Transverse colon (tissue), 4 donors: Measurements from ENCODE around the gene IMMP2L. TPM values are rescaled to one million over a fixed set of nuclear protein-coding genes. Genes with fewer than 3 reads are reported as not detected.

Experiments used
- DNase-seq: peaks from one replicate; pipeline ENCODE4 v3.0.0-alpha.2; 2019
- H3K27ac ChIP-seq, 4 donors: fragments of 200-600 bp; sonication (generic); 2 replicates each; pipeline ENCODE4 v1.5.1; 2016 to 2018; ENCODE audit warnings: inconsistent platforms in 4 of 4
- H3K27me3 ChIP-seq: fragments of 200-600 bp; sonication (generic); 2 replicates; pipeline ENCODE4 v1.5.1; 2017; ENCODE audit warnings: inconsistent platforms
- H3K36me3 ChIP-seq, 4 donors: fragments of 200-600 bp; sonication (generic); 2 replicates each; pipeline ENCODE4 v1.5.1; 2017 to 2019; ENCODE audit warnings: inconsistent platforms in 4 of 4
- H3K4me1 ChIP-seq, 4 donors: fragments of 200-600 bp; sonication (generic); 2 replicates each; pipeline ENCODE4 v1.5.1; 2017 to 2020; ENCODE audit warnings: inconsistent platforms in 4 of 4
- H3K4me3 ChIP-seq, 4 donors: fragments of 200-600 bp; sonication (generic); 1 replicate in 1 of 4; 2 replicates in 3 of 4; pipeline versions ENCODE4 v1.5.1 to v1.6.1; 2017 to 2019; ENCODE audit warnings: inconsistent platforms in 4 of 4
- H3K9me3 ChIP-seq, 2 donors: fragments of 200-600 bp; sonication (generic); 2 replicates each; pipeline ENCODE4 v1.5.1; 2017 to 2019; ENCODE audit warnings: inconsistent platforms in 2 of 2
- EP300 ChIP-seq: sonication (generic); formaldehyde crosslinking; IDR thresholded peaks from one replicate; pipeline ENCODE4 v1.6.1; 2017; ENCODE audit warnings: antibody characterized with exemption, low read depth
- POLR2A ChIP-seq: fragments of 450-650 bp; IDR thresholded peaks from one replicate; pipeline ENCODE4 v1.6.1; 2016; ENCODE audit warnings: antibody characterized with exemption, mild to moderate bottlenecking, moderate library complexity
- POLR2AphosphoS5 ChIP-seq, 3 donors: sonication (generic); formaldehyde crosslinking; IDR thresholded peaks; one replicate each; pipeline ENCODE4 v1.6.1; 2016; ENCODE audit warnings: antibody characterized with exemption in 3 of 3
- WGBS, 2 donors: methylation state at CpG; one replicate each; pipeline ENCODE4 v1.1.5; 2018; ENCODE audit warnings: low coverage in 1 of 2; 5-methylcytosine and 5-hydroxymethylcytosine counted together
- in situ Hi-C, 4 donors: fragments of 200-750 bp; cut with MboI; loops; one replicate each; pipeline versions ENCODE4 v1.15.0 to v1.15.1; 2017; ENCODE audit warnings: low sequenced_read_pairs in 3 of 4, low pct_ligation_motif_present in 1 of 4, low pct_unique_long_range_greater_than_20kb in 1 of 4
- intact Hi-C: fragments of 100-400 bp; cut with DNase I; formaldehyde crosslinking; loops from one replicate; pipeline ENCODE4 v1.15.1; 2023; ENCODE audit warnings: low total_unique reads
- total RNA-seq, 4 donors: library from RNA; depleted of rRNA; stranded (reverse); fragments of >200 nt; gene quantifications; one replicate each; pipeline ENCODE4 v1.1.0, GENCODE V29; 2016
- TF ChIP-seq, protein P1 (sequence below), 5 experiments: fragments of 200-600 bp in 3 of 5; fragments of 450-650 bp in 2 of 5; sonication (generic) in 3 of 5; IDR thresholded peaks; 1 replicate in 2 of 5; 2 replicates in 3 of 5; pipeline ENCODE4 v1.5.1; 2016 to 2017; ENCODE audit warnings: antibody characterized with exemption in 5 of 5, inconsistent platforms in 3 of 5, mild to moderate bottlenecking in 2 of 5, moderate library complexity in 1 of 5

IMMP2L gene
- total RNA-seq, 4 donors from 2014 or later: 8.6 to 69.6 (median 10.9) TPM

DNA sequence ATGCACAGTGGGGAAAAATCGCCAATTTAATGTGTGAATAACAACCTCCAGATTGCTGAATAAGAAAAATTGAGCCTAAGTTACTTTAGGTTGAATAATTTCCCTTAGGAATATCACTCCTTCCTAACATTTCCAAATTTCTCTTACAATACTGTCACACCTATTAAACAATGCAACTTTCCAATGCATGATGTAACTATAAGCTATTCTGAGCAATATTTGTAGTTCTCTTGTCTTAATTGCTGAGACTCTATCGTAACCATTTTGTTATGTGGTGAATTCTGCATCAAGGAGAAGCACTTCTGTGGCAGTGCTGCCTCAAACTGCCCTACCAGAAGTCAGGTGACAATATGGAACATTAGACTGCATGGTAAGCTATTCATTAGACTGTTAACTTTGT is 858.1 kb downstream of the IMMP2L start:
- intact Hi-C loops (no loop called here), in situ Hi-C loops (no loop called here)
- H3K4me3 ChIP-seq: no peak overlapping the region
- TF ChIP-seq, protein P1, sequence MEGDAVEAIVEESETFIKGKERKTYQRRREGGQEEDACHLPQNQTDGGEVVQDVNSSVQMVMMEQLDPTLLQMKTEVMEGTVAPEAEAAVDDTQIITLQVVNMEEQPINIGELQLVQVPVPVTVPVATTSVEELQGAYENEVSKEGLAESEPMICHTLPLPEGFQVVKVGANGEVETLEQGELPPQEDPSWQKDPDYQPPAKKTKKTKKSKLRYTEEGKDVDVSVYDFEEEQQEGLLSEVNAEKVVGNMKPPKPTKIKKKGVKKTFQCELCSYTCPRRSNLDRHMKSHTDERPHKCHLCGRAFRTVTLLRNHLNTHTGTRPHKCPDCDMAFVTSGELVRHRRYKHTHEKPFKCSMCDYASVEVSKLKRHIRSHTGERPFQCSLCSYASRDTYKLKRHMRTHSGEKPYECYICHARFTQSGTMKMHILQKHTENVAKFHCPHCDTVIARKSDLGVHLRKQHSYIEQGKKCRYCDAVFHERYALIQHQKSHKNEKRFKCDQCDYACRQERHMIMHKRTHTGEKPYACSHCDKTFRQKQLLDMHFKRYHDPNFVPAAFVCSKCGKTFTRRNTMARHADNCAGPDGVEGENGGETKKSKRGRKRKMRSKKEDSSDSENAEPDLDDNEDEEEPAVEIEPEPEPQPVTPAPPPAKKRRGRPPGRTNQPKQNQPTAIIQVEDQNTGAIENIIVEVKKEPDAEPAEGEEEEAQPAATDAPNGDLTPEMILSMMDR (IDR thresholded peaks at IDR 0.05): no peak
- no peak for TF ChIP-seq EP300
- no peak for TF ChIP-seq POLR2A
- TF ChIP-seq POLR2AphosphoS5 (IDR thresholded peaks at IDR 0.05): no peak
- no peak for DNase-seq
- WGBS, 2 donors: 90 to 100% methylated on average over 1 to 2 of the region's 2 CpGs
- H3K9me3 ChIP-seq: no peaks in the 10 kb centered on the region
- no peak overlapping the region for H3K27ac ChIP-seq
- H3K36me3 ChIP-seq: no peaks in the 10 kb centered on the region
- H3K27me3 ChIP-seq: no peaks in the 10 kb centered on the region
- H3K4me1 ChIP-seq: no peaks in the 10 kb centered on the region

DNA sequence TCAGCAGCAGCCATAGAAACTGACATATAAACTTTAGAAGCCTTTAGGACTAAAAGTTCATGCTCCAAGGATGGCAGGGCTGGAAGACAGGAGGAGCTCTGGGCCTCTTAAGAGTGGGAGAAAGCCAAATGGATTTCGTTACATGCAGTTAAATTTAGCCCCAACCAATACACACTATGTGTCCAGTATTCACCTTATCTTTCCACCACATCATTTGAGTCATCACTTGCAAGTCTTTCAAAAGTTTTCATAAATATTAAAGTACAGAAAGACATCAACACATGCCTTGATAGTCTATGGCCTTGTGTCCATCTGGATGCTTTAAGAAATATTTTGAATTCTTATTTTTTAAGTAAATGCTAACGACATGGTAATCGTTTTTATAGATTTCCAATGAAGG is 863.7 kb downstream of the IMMP2L start:
- Histone ChIP-seq H3K27ac (no peak overlapping the region), H3K4me3 (no peak overlapping the region), H3K27me3 (no peaks in the 10 kb centered on the region), H3K4me1 (peaks cover 0 to 8% (median 3%) of the 10 kb centered on the region in 4 donors), H3K9me3 (no peaks in the 10 kb centered on the region), H3K36me3 (no peaks in the 10 kb centered on the region)
- TF ChIP-seq POLR2A: no peak
- TF ChIP-seq, protein P1 (IDR thresholded peaks at IDR 0.05): no peak
- no peak for TF ChIP-seq POLR2AphosphoS5 (IDR thresholded peaks at IDR 0.05)
- no peak for TF ChIP-seq EP300
- 87 to 92% methylated on average over 3 of the region's 3 CpGs for WGBS, 2 donors
- DNase-seq: no peak
- intact Hi-C loops (no loop called here), in situ Hi-C loops (no loop called here)

- TF ChIP-seq POLR2AphosphoS5 (IDR thresholded peaks at IDR 0.05) (peak in 2 of 3 donors; percentile 18 to 34), EP300 (no peak), POLR2A (no peak)
- TF ChIP-seq, protein P1 (IDR thresholded peaks at IDR 0.05): no peak
- H3K27ac ChIP-seq: peak overlapping the region; percentile 18 to 69 (median 51)
- H3K4me1 ChIP-seq: peaks cover 0 to 17% (median 5%) of the 10 kb centered on the region in 4 donors
- no peaks in the 10 kb centered on the region for H3K9me3 ChIP-seq
- H3K36me3 ChIP-seq: no peaks in the 10 kb centered on the region
- intact Hi-C loops: no loop called here
- no peak overlapping the region for H3K4me3 ChIP-seq
- H3K27me3 ChIP-seq: no peaks in the 10 kb centered on the region
- DNase-seq: no peak
- in situ Hi-C loops: no loop called here
These were observed 868.9 kb downstream of the IMMP2L start for GRCh38 chr7:110693344-110693743.

- H3K27ac ChIP-seq: no peak overlapping the region
- intact Hi-C loops: no loop called here
- peaks cover 0 to 12% (median 4%) of the 10 kb centered on the region in 4 donors for H3K4me1 ChIP-seq
- TF ChIP-seq EP300: no peak
- TF ChIP-seq, protein P1 (IDR thresholded peaks at IDR 0.05): no peak
- WGBS, 2 donors: 81 to 86% methylated on average over 2 of the region's 2 CpGs
- H3K4me3 ChIP-seq: no peak overlapping the region
- in situ Hi-C loops: no loop called here
- no peaks in the 10 kb centered on the region for H3K9me3 ChIP-seq
- DNase-seq: no peak
- H3K27me3 ChIP-seq: no peaks in the 10 kb centered on the region
- H3K36me3 ChIP-seq: no peaks in the 10 kb centered on the region
These were observed 873.4 kb downstream of the IMMP2L start for GRCh38 chr7:110688908-110689307.
